WTC11 (cell line): ENCODE data around the gene USB1. TPM values are rescaled to one million over a fixed set of nuclear protein-coding genes. Genes with fewer than 3 reads are reported as not detected.

ENCODE experiments used
- ATAC-seq: fragments of 200-7000 bp; cut with Tn5 transposase; 2 replicates; pipeline ENCODE4 v1.10.0; 2021; ENCODE audit warnings: mild to moderate bottlenecking, moderate library complexity
- CTCF ChIA-PET: fragments of 300-600 bp; sonication (Branson Sonifier 250); formaldehyde crosslinking; loops from one replicate; lab custom pipeline; 2021; ENCODE audit warnings: antibody characterized with exemption; lab: Charles Lee
- POLR2A ChIA-PET: fragments of 350-600 bp; sonication (Branson Sonifier 250); formaldehyde crosslinking; loops from one replicate; lab custom pipeline; 2021; ENCODE audit warnings: antibody characterized with exemption; lab: Charles Lee
- DNase-seq: peaks from one replicate; pipeline ENCODE4 v3.0.0; 2021; ENCODE audit warnings: low spot score
- H3K27ac Mint-ChIP-seq: 2 replicates; pipeline ENCODE4 v1.8.0; 2021; ENCODE audit warnings: mixed read lengths
- H3K27me3 Mint-ChIP-seq: 2 replicates; pipeline ENCODE4 v1.8.0; 2021; ENCODE audit warnings: low read depth, mild to moderate bottlenecking, moderate library complexity, mixed read lengths
- H3K36me3 Mint-ChIP-seq: 2 replicates; pipeline ENCODE4 v1.8.0; 2021; ENCODE audit warnings: mixed read lengths
- H3K4me1 Mint-ChIP-seq: 2 replicates; pipeline ENCODE4 v1.8.0; 2022; ENCODE audit warnings: mixed read lengths
- H3K4me3 Mint-ChIP-seq: 2 replicates; pipeline ENCODE4 v1.8.0; 2021; ENCODE audit warnings: mild to moderate bottlenecking, moderate library complexity, mixed read lengths
- H3K9me3 Mint-ChIP-seq: 2 replicates; pipeline ENCODE4 v1.8.0; 2021; ENCODE audit warnings: mixed read lengths
- E2F1 ChIP-seq: sonication (generic); formaldehyde crosslinking; IDR thresholded peaks from 2 replicates; pipeline ENCODE4 v1.8.0; 2022; ENCODE audit warnings: mild to moderate bottlenecking, missing genetic modification reagents
- EMX1 ChIP-seq: fragments of 250-450 bp; sonication (Bioruptor Pico); IDR thresholded peaks from 2 replicates; pipeline ENCODE4 v1.8.0; 2021; ENCODE audit warnings: mild to moderate bottlenecking
- ERG ChIP-seq: fragments of 250-450 bp; sonication (Bioruptor Pico); IDR thresholded peaks from 2 replicates; pipeline ENCODE4 v1.8.0; 2021; ENCODE audit warnings: mild to moderate bottlenecking
- ESRRA ChIP-seq: sonication (generic); formaldehyde crosslinking; IDR thresholded peaks from 2 replicates; pipeline ENCODE4 v1.8.1; 2022; ENCODE audit warnings: mild to moderate bottlenecking, missing genetic modification reagents, borderline replicate concordance
- GTF2I ChIP-seq: fragments of 250-450 bp; sonication (Bioruptor Pico); conservative IDR thresholded peaks from 2 replicates; pipeline ENCODE4 v1.4.0; 2021; ENCODE audit warnings: mild to moderate bottlenecking
- KAT7 ChIP-seq: sonication (generic); formaldehyde crosslinking; IDR thresholded peaks from 2 replicates; pipeline ENCODE4 v1.8.1; 2023; ENCODE audit warnings: missing genetic modification reagents, mild to moderate bottlenecking, borderline replicate concordance
- NFATC4 ChIP-seq: fragments of 250-450 bp; sonication (Bioruptor Pico); IDR thresholded peaks from 2 replicates; pipeline ENCODE4 v1.9.0; 2021; ENCODE audit warnings: mild to moderate bottlenecking
- NFYB ChIP-seq: sonication (generic); formaldehyde crosslinking; conservative IDR thresholded peaks from 2 replicates; pipeline ENCODE4 v1.8.0; 2022; ENCODE audit warnings: low read depth, missing genetic modification reagents
- OVOL2 ChIP-seq: fragments of 250-450 bp; sonication (Bioruptor Pico); IDR thresholded peaks from 2 replicates; pipeline ENCODE4 v1.9.0; 2021; ENCODE audit warnings: mild to moderate bottlenecking, borderline replicate concordance
- RELA ChIP-seq: sonication (generic); formaldehyde crosslinking; IDR thresholded peaks from 2 replicates; pipeline ENCODE4 v1.8.1; 2022; ENCODE audit warnings: missing genetic modification reagents, mild to moderate bottlenecking, borderline replicate concordance
- SMAD3 ChIP-seq: sonication (generic); formaldehyde crosslinking; IDR thresholded peaks from 2 replicates; pipeline ENCODE4 v1.8.0; 2022; ENCODE audit warnings: missing genetic modification reagents, mild to moderate bottlenecking, borderline replicate concordance
- SP1 ChIP-seq: sonication (generic); formaldehyde crosslinking; conservative IDR thresholded peaks from 2 replicates; pipeline ENCODE4 v1.8.1; 2022; ENCODE audit warnings: missing genetic modification reagents
- TP53 ChIP-seq: sonication (generic); formaldehyde crosslinking; IDR thresholded peaks from 2 replicates; pipeline ENCODE4 v1.8.1; 2023; ENCODE audit warnings: mild to moderate bottlenecking, missing genetic modification reagents
- ZNF121 ChIP-seq: sonication (generic); formaldehyde crosslinking; IDR thresholded peaks from 2 replicates; pipeline ENCODE4 v1.8.0; 2023; ENCODE audit warnings: missing genetic modification reagents
- ZNF416 ChIP-seq: fragments of 250-450 bp; sonication (Bioruptor Pico); IDR thresholded peaks from 2 replicates; pipeline ENCODE4 v1.9.0; 2021; ENCODE audit warnings: mild to moderate bottlenecking, inconsistent platforms
- ZNF423 ChIP-seq: fragments of 250-450 bp; sonication (Bioruptor Pico); IDR thresholded peaks from 2 replicates; pipeline ENCODE4 v2.1.2; 2022; ENCODE audit warnings: mild to moderate bottlenecking, moderate library complexity
- ZNF425 ChIP-seq: fragments of 250-450 bp; sonication (Bioruptor Pico); conservative IDR thresholded peaks from 2 replicates; pipeline ENCODE4 v1.9.0; 2021; ENCODE audit warnings: mild to moderate bottlenecking
- ZNF671 ChIP-seq: fragments of 250-450 bp; sonication (Bioruptor Pico); IDR thresholded peaks from 2 replicates; pipeline ENCODE4 v1.8.0; 2021; ENCODE audit warnings: mild to moderate bottlenecking
- total RNA-seq: library from RNA; stranded (reverse); gene quantifications from 3 replicates; pipeline ENCODE4 v1.2.3, GENCODE V29; 2021
- TF ChIP-seq, protein P1 (sequence below): sonication (generic); formaldehyde crosslinking; IDR thresholded peaks from 2 replicates; pipeline ENCODE4 v1.8.1; 2023; ENCODE audit warnings: mild to moderate bottlenecking, missing genetic modification reagents, moderate library complexity
- TF ChIP-seq, protein P2 (sequence below): sonication (generic); formaldehyde crosslinking; IDR thresholded peaks from 2 replicates; pipeline ENCODE4 v1.8.0; 2023; ENCODE audit warnings: missing genetic modification reagents
- TF ChIP-seq, protein P3 (sequence below): fragments of 250-450 bp; sonication (Bioruptor Pico); IDR thresholded peaks from 2 replicates; pipeline ENCODE4 v1.9.0; 2021; ENCODE audit warnings: moderate library complexity, mild to moderate bottlenecking, inconsistent platforms, borderline replicate concordance

USB1 gene
- total RNA-seq, 1 experiment from 2014 or later: 67.1 TPM

- Mint-ChIP-seq H3K36me3 (no peaks in the 10 kb centered on the region), H3K27ac (no peak overlapping the region), H3K9me3 (peaks cover 7% of the 10 kb centered on the region), H3K27me3 (no peaks in the 10 kb centered on the region), H3K4me1 (peaks cover 5% of the 10 kb centered on the region), H3K4me3 (no peak overlapping the region)
- CTCF ChIA-PET: interaction anchor here (1.1 to 2.3 kb wide), 5 partner anchors 21 to 68 kb away, joined by 3 to 10 read pairs (median 6); no protein-coding TSS in a partner anchor
- TF ChIP-seq SP1 (CRISPR knock-in tag) (no peak), ZNF121 (CRISPR knock-in tag) (peak; percentile 77; the same call in 1 of the 2 replicates)
- DNase-seq (no peak), ATAC-seq (no peak)
- POLR2A ChIA-PET: no interaction called here
Measured at GRCh38 chr16:58053682-58054005, 52.4 kb downstream of the USB1 start.

DNA sequence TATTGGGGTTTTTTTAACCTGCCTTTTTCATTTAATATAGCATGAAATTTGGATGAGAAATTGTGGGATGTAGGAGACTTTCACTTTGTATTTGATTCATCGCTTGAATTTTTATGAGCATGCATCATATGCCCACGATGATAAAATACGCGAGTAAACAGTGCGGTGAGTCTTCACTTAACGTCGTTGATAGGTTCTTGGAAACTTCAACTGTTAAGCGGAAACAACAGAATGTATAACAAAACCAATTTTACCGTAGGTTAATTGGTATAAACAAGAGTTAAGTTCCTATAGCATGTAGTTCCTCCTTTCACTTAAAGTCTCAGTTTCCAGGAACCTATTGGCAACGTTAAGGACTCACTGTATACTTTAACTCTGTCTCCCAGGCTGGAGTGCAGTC is 53.1 kb downstream of the USB1 start:
- Mint-ChIP-seq H3K36me3 (no peaks in the 10 kb centered on the region), H3K4me1 (peaks cover 3% of the 10 kb centered on the region), H3K27me3 (no peaks in the 10 kb centered on the region), H3K9me3 (peaks cover 7% of the 10 kb centered on the region), H3K4me3 (no peak overlapping the region), H3K27ac (no peak overlapping the region)
- POLR2A ChIA-PET: no interaction called here
- CTCF ChIA-PET: interaction anchor here (1.2 kb wide), 1 partner anchor 68 kb away, joined by 3 read pairs; no protein-coding TSS in a partner anchor
- TF ChIP-seq EMX1 (CRISPR knock-in tag) (no peak), OVOL2 (CRISPR knock-in tag) (no peak), ERG (no peak), SMAD3 (no peak), KAT7 (no peak), ESRRA (CRISPR knock-in tag) (no peak), ZNF423 (CRISPR knock-in tag) (no peak), ZNF425 (CRISPR knock-in tag) (no peak), E2F1 (no peak), RELA (no peak)
- TF ChIP-seq, protein P1, sequence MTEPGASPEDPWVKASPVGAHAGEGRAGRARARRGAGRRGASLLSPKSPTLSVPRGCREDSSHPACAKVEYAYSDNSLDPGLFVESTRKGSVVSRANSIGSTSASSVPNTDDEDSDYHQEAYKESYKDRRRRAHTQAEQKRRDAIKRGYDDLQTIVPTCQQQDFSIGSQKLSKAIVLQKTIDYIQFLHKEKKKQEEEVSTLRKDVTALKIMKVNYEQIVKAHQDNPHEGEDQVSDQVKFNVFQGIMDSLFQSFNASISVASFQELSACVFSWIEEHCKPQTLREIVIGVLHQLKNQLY: no peak
- no peak for ATAC-seq
- DNase-seq: no peak

GRCh38 chr16:58056580-58056979 is 55.4 kb downstream of the USB1 start:
- ChIA-PET POLR2A (interaction anchor here (0.7 kb wide), 1 partner anchor 126 kb away, joined by 6 read pairs; no protein-coding TSS in a partner anchor), CTCF (interaction anchor here (0.7 to 1.9 kb wide), 3 partner anchors 24 to 71 kb away, joined by 3 to 4 read pairs (median 3); no protein-coding TSS in a partner anchor)
- H3K9me3 Mint-ChIP-seq: no peaks in the 10 kb centered on the region
- no peak overlapping the region for H3K27ac Mint-ChIP-seq
- no peaks in the 10 kb centered on the region for H3K27me3 Mint-ChIP-seq
- no peaks in the 10 kb centered on the region for H3K4me1 Mint-ChIP-seq
- no peak overlapping the region for H3K4me3 Mint-ChIP-seq
- DNase-seq (no peak), ATAC-seq (no peak)
- TF ChIP-seq, protein P2, sequence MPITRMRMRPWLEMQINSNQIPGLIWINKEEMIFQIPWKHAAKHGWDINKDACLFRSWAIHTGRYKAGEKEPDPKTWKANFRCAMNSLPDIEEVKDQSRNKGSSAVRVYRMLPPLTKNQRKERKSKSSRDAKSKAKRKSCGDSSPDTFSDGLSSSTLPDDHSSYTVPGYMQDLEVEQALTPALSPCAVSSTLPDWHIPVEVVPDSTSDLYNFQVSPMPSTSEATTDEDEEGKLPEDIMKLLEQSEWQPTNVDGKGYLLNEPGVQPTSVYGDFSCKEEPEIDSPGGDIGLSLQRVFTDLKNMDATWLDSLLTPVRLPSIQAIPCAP (CRISPR knock-in tag): no peak
- TF ChIP-seq NFATC4 (CRISPR knock-in tag) (no peak), EMX1 (CRISPR knock-in tag) (no peak), ZNF416 (no peak), GTF2I (CRISPR knock-in tag) (no peak), E2F1 (no peak), NFYB (CRISPR knock-in tag) (no peak), SMAD3 (no peak), ZNF121 (CRISPR knock-in tag) (no peak), TP53 (CRISPR knock-in tag) (no peak), ZNF671 (no peak)
- TF ChIP-seq, protein P3, sequence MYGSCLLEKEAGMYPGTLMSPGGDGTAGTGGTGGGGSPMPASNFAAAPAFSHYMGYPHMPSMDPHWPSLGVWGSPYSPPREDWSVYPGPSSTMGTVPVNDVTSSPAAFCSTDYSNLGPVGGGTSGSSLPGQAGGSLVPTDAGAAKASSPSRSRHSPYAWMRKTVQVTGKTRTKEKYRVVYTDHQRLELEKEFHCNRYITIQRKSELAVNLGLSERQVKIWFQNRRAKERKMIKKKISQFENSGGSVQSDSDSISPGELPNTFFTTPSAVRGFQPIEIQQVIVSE (CRISPR knock-in tag): no peak
- no peaks in the 10 kb centered on the region for H3K36me3 Mint-ChIP-seq
